Left kidney (tissue), 2 donors: ENCODE data around the gene SBF2. TPM values are rescaled to one million over a fixed set of nuclear protein-coding genes. Genes with fewer than 3 reads are reported as not detected.
"Not testable (repeated sequence)": the region's sequence is repeated elsewhere in the genome, so short reads cannot be mapped to it uniquely, and the experiment has no call there.

Experiments used
- DNase-seq: peaks from one replicate; pipeline ENCODE4 v3.0.0-alpha.2; 2013
- polyA plus RNA-seq: library from polyadenylated mRNA; unstranded; fragments of 120-200 nt; gene quantifications from one replicate; pipeline ENCODE4 v1.2.1, GENCODE V29; 2013; ENCODE audit not compliant: insufficient read length

Gene SBF2
- polyA plus RNA-seq, 1 donor = 65.7 TPM

DNA sequence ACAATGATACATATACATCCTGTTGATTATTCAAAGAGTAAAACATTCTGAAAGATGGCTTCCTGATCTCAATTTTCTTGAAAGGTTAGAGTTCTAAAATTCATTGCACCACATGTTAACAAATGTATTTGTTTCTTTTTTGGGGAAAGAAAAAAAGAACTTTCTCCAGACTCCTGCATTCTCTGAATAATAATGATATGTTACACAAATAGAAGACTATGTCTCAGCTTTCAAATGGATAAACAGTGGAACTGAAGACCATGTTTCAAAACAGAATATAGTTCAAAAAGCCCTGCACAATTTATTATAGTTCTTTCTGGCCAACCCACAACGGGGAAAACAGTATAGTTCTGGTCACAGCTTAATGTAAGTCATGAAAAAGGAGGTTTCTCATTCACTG lies 277.0 kb downstream of the SBF2 start:
- no peak for DNase-seq

DNA sequence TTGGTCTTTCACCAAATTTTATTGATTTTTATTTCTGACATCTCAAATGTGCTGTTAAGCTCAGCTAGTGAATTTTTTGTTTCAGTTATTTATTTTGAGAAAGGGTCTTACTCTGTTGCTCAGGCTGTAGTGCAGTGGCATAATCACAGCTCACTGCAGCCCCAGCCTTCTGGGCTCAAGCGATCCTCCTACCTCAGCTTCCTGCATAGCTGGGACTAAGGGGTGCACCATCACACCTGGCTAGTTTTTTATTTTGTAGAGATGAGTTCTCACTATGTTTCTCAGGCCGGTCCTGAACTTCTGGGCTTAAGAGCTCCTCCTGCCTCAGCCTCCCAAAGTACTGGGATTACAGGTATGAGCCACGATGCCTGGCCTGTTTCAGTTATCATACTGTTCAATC lies 282.0 kb downstream of the SBF2 start:
- no peak for DNase-seq

DNA sequence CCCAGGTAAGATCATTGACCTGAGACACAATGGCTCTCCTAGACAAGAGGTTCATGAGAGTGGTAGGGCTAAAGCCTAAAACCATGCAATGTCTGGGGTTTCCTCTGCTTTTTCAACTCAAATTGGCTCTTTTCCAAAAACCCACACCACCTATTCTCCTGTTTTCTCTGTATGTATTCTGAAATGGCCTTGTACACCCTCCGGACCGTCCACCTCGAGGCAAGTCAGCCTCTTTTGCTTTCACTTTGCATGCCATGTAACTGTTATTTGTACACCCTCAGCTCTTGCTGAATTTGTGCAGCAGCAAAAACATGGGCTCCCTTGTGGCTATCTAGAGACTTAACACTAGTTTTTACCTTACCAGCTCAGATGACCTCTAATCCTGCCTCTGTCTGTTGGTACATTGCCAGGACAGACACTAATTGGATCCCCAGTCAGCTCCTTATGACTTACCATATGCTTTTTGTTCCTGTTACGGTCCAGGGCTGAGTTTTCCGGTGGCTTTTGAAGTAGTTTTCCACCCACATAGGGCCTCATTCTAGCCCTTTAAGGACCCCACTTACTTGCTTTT lies 288.0 kb downstream of the SBF2 start:
- no peak for DNase-seq

DNA sequence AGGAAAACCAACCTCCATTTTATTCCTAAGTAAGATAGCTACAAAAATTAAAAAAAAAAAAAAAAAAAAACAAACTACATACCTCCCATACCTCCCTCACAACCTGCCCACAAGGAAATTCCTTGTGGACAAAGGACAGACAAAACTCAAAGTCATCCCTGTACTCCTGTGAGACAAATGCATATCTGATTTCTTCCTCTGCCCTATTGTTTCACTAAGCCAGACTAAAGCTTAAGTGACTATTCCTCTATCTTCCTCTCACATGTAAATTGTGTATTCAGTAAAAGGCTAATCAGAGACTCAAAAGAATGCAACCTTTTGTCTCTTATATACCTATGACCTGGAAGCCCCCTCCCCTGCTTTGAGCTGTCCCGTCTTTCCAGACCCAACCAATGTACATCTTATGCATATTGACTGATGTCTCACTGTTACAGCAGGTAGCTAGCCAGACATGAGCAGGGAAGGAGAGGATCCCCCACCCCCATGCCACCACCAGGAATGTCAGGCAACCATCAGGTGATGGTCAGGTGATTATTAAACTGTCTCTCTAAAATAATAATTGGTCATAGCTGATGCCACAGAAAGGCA lies 289.4 kb downstream of the SBF2 start:
- DNase-seq = no peak

DNA sequence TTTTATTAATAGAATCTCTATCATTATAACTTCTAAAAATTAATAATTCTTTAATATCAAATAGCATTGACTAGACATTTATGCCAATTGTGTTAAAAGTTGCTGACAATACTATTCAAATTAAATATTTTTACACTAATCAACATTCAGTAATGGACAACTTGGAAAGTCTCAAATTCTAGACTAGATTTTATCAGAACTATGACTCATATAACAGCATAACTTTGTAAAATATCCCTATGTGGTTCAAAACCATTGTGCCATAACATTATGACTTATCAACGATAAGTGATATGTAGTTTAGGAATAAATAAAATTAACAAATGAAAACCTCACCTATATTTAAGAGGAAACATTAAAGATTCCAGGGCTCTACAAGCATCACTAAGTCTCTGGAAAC lies 291.8 kb downstream of the SBF2 start:
- no peak for DNase-seq

DNA sequence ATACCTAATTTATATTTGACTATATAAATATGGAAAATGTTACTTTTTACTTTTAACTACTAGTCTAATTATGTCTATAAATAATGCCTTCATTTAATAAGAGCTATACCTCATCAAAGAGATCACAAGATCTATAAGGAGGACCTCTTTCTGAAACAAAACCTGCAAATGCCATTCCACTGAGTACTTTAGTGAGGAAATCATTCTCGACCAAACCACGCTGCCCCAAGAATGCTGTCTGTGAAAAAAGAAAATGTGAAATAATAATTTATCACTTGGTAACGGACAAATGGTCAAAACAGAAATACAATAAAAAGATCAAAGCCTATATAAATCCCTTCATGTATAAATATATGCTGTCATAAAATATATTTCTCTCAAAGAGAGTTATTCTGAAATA lies 301.7 kb downstream of the SBF2 start:
- no peak for DNase-seq

- DNase-seq = no peak
Observed at GRCh38 chr11:9990221-9990973, 303.6 kb downstream of the SBF2 start.

DNA sequence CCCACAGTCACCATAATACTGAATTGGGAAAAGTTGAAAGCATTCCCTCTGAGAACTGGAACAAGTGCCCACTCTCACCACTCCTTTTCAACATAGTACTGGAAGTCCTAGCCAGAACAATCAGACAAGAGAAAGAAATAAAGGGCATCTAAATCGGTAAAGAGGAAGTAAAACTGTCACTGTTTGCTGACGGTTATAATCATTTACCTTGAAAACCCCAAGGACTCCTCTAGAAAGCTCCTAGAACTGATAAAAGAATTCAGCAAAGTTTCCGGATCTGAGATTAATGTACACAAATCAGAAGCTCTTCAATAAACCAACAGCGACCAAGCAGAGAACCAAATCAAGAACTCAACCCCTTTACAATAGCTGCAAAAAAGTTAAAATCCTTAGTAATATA lies 306.7 kb downstream of the SBF2 start:
- not testable (repeated sequence) for DNase-seq

GRCh38 chr11:9982796-9983579 lies 311.0 kb downstream of the SBF2 start:
- DNase-seq = no peak

- DNase-seq = no peak
Observed at GRCh38 chr11:9982127-9982795, 311.8 kb downstream of the SBF2 start.

- DNase-seq = no peak
Observed at GRCh38 chr11:9980931-9981330, 313.1 kb downstream of the SBF2 start.

- no peak for DNase-seq
Observed at GRCh38 chr11:9977554-9977953, 316.5 kb downstream of the SBF2 start.

DNA sequence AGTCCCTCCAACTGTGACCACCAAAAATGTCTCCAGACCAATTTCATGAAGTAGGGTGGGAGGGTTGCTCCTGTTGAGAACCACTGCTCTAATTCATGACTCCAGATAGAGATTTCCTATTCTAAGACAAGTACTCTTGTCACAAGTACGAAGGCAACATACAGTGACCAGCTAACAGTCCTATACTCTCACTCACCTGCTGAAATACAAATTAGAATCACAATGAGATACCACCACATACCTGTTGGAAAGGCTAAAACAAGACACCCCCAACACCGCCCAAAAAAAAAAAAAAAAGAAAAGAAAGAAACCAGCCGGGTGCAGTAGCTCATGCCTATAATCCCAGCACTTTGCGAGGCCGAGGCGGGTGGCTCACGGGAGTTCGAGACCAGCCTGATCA lies 319.6 kb downstream of the SBF2 start:
- no peak for DNase-seq

GRCh38 chr11:9973921-9974320 lies 320.1 kb downstream of the SBF2 start:
- DNase-seq = no peak

- peak; percentile 51 for DNase-seq
Observed at GRCh38 chr11:9972989-9973388, 321.0 kb downstream of the SBF2 start.

GRCh38 chr11:9971894-9972293 lies 322.1 kb downstream of the SBF2 start:
- no peak for DNase-seq

DNA sequence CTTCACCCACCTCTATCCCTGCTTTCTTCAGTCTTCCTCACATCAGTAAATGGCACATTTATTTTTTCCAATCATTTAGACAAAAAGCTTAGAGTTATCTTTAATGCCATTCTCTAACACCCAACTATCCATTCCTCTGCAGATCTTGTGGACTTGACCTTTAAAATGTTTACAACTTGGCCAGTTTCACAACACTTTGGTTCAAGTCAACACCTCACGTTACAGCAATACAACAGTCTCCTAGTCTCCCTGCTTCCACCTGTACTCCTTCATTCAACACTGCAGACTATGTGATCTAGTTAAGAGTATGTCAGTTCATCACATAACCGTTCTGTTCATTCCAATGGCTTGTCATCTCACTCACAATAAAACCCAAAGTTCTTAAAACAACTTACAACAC lies 325.0 kb downstream of the SBF2 start:
- no peak for DNase-seq

DNA sequence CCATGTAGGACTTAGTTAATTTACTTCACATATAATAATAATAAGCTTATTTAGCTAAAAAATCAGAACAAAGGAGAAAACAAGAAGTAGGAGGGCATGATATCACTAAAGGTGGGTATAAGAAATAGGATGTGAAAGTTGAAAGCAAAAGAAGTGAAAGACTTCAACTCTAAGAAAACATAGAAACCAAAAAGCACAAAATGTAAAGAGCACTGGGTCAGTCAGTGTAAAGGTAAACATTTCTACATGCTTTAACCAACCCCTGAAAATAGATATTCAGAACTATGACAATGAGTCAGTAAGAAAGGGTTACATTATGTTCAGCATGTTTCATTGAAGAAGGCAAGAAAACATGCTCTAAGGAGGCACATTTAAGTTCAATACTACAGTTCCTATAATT lies 331.3 kb downstream of the SBF2 start:
- DNase-seq = no peak

- DNase-seq = no peak
Observed at GRCh38 chr11:9957072-9957471, 336.9 kb downstream of the SBF2 start.

DNA sequence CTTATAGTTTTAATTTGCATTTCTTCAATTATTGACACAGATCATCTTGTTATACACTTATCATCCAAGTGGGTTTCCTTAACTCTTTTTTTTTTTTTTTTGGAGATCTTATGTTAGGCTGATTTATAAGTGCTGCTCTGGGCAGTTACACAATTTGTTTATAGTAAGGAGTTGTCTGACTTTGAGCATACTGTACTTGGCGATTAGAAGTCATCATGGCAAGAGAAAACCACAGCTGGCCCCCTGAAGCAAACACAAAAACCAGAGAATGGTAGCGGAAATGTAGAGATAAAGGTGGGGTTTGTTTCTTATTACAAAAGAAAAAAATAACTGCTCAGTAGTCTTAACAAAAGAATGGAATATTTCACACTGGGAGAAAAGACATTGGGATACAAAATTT lies 337.5 kb downstream of the SBF2 start:
- DNase-seq = no peak

DNA sequence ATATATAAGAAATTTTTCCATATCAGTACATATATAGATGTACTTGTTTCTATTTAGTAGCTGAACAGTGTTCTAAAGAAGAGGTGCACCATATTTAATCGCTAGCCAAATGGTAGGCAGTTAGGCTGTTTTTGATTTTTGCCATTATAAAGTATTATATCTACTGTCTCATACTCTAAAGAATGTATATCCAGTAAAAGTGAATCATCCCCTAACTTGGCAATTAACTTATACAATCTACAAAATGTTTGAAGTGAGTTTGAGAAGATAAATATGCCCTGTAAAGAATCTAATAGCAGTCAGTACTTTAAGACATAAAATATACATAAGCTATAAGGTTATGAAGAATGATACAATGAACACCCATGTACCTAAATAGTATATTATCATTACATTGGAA lies 338.6 kb downstream of the SBF2 start:
- DNase-seq = no peak

- no peak for DNase-seq
Observed at GRCh38 chr11:9953994-9954626, 339.9 kb downstream of the SBF2 start.
